ENCODE measurements around the gene CDH23. TPM values are rescaled to one million over a fixed set of nuclear protein-coding genes. Genes with fewer than 3 reads are reported as not detected.

The CDH23 gene
- total RNA-seq, 8 experiments from 2014 or later = 1.6 to 81.3 (median 3.3) TPM

DNA sequence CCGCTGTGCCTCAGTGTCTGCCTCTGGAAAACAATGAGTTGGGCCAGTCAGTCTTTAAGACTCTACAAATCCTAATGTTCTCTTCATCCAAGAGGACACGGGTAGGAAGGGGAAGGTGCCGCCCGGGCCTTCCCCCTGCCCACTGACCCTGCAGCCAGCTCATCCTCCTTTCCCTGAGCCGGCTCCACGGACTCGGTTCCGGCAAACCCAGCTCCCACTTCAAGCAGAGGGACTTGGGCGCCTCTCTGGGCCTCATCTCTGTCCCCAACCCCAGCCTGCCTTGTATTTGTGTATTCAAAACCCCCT lies 227.2 kb downstream of the CDH23 start:
- 65 to 80% methylated on average over 2 to 5 of the region's 9 CpGs; no CpG with 5 or more reads in 8 of the 10 experiments for WGBS, 10 experiments
- no peak for ATAC-seq (replicated peaks in 6 of 8)
- in situ Hi-C loops (cut with MboI; ENCODE audit: low pct_unique_long_range_greater_than_20kb in 2 of 9, low sequenced_read_pairs in 9 of 9, unreplicated experiment in 9 of 9) = loop anchor here in 4 of 9 experiments (25.0 kb wide), 1 partner anchor 237 kb away; the partner anchor contains the start of gene CDH23 (in 4 of the 4)
- H3K27ac ChIP-seq = no peak overlapping the region
- peaks cover 56 to 57% of the 10 kb centered on the region in 2 donors for H3K4me1 ChIP-seq (replicated peaks in 1 of 2)
- no peak overlapping the region for H3K4me3 ChIP-seq

DNA sequence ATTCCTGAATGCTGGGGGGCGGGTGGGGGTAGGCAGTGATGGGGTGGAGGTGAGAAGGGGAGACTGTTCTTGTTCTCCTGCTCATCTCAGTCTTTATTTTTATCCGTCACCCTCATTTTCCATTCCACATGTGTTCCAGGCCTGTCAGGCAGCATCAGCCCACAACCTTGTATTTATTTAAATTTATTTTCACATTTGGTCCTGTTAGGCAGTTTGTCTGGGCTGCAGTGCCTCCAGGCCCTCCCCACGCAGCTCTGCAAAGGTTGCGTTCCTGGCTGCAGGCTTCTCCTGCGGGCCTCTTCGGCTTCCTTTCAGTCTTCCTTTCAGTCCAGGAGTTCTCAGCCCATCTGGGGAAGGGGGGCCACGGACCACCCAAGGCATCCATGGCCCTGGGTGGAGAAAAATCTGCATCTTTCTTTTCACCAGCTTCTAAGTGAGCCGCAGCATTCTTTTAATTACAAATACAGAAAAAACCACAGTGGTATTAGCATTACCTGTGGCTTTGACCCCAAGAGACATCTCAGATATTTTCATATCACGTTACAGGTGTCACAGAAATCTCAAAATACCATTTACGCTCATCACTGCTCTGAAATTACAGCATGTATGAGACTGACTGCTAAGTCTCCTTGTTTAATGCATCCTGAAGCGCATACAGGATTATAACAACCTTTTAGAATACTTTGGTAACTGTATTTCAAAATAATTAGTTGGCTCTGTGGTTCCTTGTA lies 228.9 kb downstream of the CDH23 start:
- in situ Hi-C loops (cut with MboI; ENCODE audit: low pct_unique_long_range_greater_than_20kb in 2 of 9, low sequenced_read_pairs in 9 of 9, unreplicated experiment in 9 of 9) = no loop called here
- Histone ChIP-seq H3K27ac (no peak overlapping the region), H3K4me3 (no peak overlapping the region), H3K4me1 (replicated peaks in 1 of 2) (peaks cover 53 to 55% of the 10 kb centered on the region in 2 donors)
- 41 to 100% (median 75%) methylated on average over 2 to 9 of the region's 11 CpGs for WGBS, 10 experiments
- no peak for ATAC-seq (replicated peaks in 6 of 8)

DNA sequence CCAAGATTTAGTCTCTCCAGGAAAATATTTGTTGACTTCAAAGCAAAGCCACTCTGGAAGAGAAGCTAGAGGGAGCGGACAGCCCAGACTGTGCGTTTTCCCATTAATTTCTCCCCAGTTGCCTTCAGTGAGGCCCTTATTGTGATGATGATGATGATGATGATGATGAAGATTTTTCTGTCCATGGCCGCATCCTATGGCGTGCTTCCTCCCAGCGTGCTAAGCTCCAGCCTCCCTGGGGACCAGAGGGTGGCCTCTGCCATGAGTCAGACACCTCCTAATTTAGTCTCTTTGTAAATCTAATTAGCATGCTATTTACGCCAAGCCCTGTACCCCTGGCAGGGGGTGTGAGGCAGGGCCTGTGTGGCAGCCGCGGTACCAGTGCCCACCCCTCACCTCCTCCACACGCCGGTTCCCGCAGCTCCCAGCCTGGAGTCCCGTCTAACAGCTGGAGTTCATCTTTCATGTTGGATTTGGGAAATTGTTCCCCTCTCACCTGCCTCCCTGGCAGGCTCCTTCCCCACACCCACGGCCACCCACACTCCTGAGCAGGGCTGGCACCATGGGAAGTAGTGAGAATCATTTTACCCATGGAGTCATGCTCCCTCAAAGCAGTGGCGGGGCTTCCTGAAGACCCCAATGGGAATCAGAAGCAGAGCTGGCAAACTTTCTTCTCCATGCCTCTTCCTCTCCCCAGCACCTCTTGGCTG lies 230.7 kb downstream of the CDH23 start:
- no peak overlapping the region for H3K27ac ChIP-seq
- in situ Hi-C loops (cut with MboI; ENCODE audit: low pct_unique_long_range_greater_than_20kb in 2 of 9, low sequenced_read_pairs in 9 of 9, unreplicated experiment in 9 of 9) = no loop called here
- 60 to 100% (median 78%) methylated on average over 1 to 8 of the region's 14 CpGs; no CpG with 5 or more reads in 3 of the 10 experiments for WGBS, 10 experiments
- H3K4me3 ChIP-seq = no peak overlapping the region
- ATAC-seq (replicated peaks in 6 of 8) = peak in 1 of 8 experiments; percentile 41
- H3K4me1 ChIP-seq (replicated peaks in 1 of 2) = peaks cover 46 to 50% of the 10 kb centered on the region in 2 donors

DNA sequence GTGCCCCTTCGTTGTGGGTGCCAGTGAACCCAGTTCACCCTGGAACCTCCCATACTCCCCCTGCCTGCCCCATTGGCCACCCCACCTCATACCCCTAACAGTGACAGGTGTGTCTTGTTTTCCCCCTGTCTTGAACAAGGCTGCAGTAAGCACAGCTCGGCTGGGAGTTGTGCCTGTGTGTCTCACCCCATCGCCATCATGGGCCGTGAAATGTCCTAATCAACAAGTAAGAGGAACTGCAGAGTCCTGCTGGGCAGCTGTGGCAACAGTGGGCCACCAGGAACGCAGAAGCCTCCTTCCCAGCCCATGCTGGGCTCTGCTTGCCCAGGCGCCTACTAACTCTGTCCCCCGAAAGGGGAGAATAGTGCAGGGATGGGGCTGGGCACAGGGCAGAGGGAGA lies 231.2 kb downstream of the CDH23 start:
- in situ Hi-C loops (cut with MboI; ENCODE audit: low pct_unique_long_range_greater_than_20kb in 2 of 9, low sequenced_read_pairs in 9 of 9, unreplicated experiment in 9 of 9) = no loop called here
- 40 to 100% methylated on average over 1 to 2 of the region's 7 CpGs; no CpG with 5 or more reads in 8 of the 10 experiments for WGBS, 10 experiments
- ATAC-seq (replicated peaks in 6 of 8) = no peak
- peaks cover 46 to 50% of the 10 kb centered on the region in 2 donors for H3K4me1 ChIP-seq (replicated peaks in 1 of 2)
- no peak overlapping the region for H3K4me3 ChIP-seq
- no peak overlapping the region for H3K27ac ChIP-seq

DNA sequence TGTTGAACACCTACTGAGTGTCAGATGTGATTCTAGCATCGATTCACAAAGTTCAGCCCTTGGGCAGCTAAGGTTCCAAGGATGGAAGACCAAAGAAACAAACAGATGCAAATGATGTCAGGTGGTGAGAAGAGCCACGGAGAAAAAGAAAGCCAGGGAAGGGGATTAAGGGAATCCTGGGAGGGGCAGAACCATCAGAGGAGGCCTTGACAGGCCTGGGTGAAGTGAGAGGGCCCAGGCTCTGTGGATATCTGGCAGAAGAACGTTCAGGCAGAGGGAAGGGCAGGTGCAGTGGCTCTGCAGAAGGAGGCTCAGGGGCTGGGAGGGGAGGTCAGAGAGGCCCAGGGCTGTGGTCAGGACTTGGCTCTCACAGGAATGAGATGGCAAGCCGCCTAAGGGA lies 232.4 kb downstream of the CDH23 start:
- peaks cover 46 to 50% of the 10 kb centered on the region in 2 donors for H3K4me1 ChIP-seq (replicated peaks in 1 of 2)
- ATAC-seq (replicated peaks in 6 of 8) = no peak
- 36 to 67% (median 56%) methylated on average over 1 to 4 of the region's 4 CpGs; no CpG with 5 or more reads in 4 of the 10 experiments for WGBS, 10 experiments
- H3K4me3 ChIP-seq = no peak overlapping the region
- in situ Hi-C loops (cut with MboI; ENCODE audit: low pct_unique_long_range_greater_than_20kb in 2 of 9, low sequenced_read_pairs in 9 of 9, unreplicated experiment in 9 of 9) = no loop called here
- no peak overlapping the region for H3K27ac ChIP-seq

DNA sequence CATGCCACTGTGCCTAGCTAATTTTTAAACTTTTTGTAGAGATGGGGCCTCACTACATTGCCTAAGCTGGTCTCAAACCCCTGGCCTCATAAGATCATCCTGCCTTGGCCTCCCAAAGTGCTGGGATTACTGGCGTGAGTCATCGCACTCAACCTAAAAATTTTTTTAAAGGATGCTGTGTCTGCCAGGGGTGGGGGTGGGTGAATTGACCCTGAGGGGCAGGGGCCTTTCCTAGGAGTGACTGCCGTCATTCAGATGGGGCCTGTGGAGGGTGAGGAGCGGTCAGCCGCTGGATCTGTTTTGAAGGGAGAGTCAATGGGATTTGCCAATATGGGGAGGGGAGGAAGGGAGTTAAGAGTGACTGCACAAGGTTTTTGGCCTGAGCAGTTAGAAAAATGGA lies 233.4 kb downstream of the CDH23 start:
- WGBS, 10 experiments = 80% methylated on average over 1 of the region's 5 CpGs; no CpG with 5 or more reads in 8 of the 10 experiments
- in situ Hi-C loops (cut with MboI; ENCODE audit: low pct_unique_long_range_greater_than_20kb in 2 of 9, low sequenced_read_pairs in 9 of 9, unreplicated experiment in 9 of 9) = no loop called here
- peaks cover 49 to 56% of the 10 kb centered on the region in 2 donors for H3K4me1 ChIP-seq (replicated peaks in 1 of 2)
- H3K4me3 ChIP-seq = no peak overlapping the region
- no peak for ATAC-seq (replicated peaks in 6 of 8)
- H3K27ac ChIP-seq = no peak overlapping the region

- in situ Hi-C loops (cut with MboI; ENCODE audit: low pct_unique_long_range_greater_than_20kb in 2 of 9, low sequenced_read_pairs in 9 of 9, unreplicated experiment in 9 of 9) = no loop called here
- H3K4me3 ChIP-seq = no peak overlapping the region
- WGBS, 10 experiments = 17 to 100% (median 58%) methylated on average over 1 to 5 of the region's 6 CpGs; no CpG with 5 or more reads in 2 of the 10 experiments
- ATAC-seq (replicated peaks in 6 of 8) = peak in 5 of 8 experiments; percentile 13 to 68 (median 28)
- H3K4me1 ChIP-seq (replicated peaks in 1 of 2) = peaks cover 47 to 50% of the 10 kb centered on the region in 2 donors
- H3K27ac ChIP-seq = no peak overlapping the region
These were observed 234.5 kb downstream of the CDH23 start for GRCh38 chr10:71631007-71631861.

DNA sequence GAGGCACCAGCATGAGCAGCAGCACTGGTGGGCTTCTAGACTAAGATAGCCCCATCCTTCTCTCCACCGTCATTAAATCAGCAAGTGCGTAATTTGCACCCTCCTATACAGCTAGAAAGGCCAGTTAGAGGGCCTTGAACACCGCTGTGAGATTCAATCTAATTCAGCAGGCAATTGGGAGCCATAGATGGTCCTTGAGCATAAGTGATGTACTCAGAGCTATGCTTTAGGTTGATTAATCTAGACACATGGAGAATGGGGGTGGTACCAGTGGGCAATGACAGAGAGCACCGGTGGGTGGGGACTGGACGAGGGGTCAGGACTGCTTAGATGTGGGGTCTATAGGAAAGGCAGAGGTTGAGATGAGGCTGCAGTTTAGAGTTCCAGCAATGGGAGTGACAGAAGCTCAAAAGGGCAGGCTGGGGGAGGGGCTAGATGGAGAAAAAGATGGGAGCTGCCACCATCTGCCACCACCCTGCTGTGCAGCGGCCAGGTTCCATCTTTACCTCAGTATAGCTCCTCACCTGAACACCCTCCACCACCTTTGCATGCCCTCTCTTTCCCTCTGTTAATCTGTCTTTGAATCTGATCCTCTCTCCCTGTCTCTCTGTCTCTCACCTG lies 235.6 kb downstream of the CDH23 start:
- ATAC-seq (replicated peaks in 6 of 8) = no peak
- no peak overlapping the region for H3K27ac ChIP-seq
- peaks cover 47 to 50% of the 10 kb centered on the region in 2 donors for H3K4me1 ChIP-seq (replicated peaks in 1 of 2)
- no peak overlapping the region for H3K4me3 ChIP-seq
- in situ Hi-C loops (cut with MboI; ENCODE audit: low pct_unique_long_range_greater_than_20kb in 2 of 9, low sequenced_read_pairs in 9 of 9, unreplicated experiment in 9 of 9) = no loop called here
- WGBS, 10 experiments = 35 to 85% (median 57%) methylated on average over 2 to 5 of the region's 6 CpGs; no CpG with 5 or more reads in 4 of the 10 experiments

GRCh38 chr10:71632896-71633600 lies 236.3 kb downstream of the CDH23 start:
- 49 to 100% (median 85%) methylated on average over 2 to 7 of the region's 10 CpGs; no CpG with 5 or more reads in 3 of the 10 experiments for WGBS, 10 experiments
- in situ Hi-C loops (cut with MboI; ENCODE audit: low pct_unique_long_range_greater_than_20kb in 2 of 9, low sequenced_read_pairs in 9 of 9, unreplicated experiment in 9 of 9) = no loop called here
- H3K27ac ChIP-seq = no peak overlapping the region
- peak in 3 of 8 experiments; percentile 30 to 85 (median 78) for ATAC-seq (replicated peaks in 6 of 8)
- peaks cover 48 to 51% of the 10 kb centered on the region in 2 donors for H3K4me1 ChIP-seq (replicated peaks in 1 of 2)
- no peak overlapping the region for H3K4me3 ChIP-seq

GRCh38 chr10:71633920-71634319 lies 237.2 kb downstream of the CDH23 start:
- Histone ChIP-seq H3K4me3 (no peak overlapping the region), H3K27ac (no peak overlapping the region), H3K4me1 (replicated peaks in 1 of 2) (peaks cover 57 to 60% of the 10 kb centered on the region in 2 donors)
- ATAC-seq (replicated peaks in 6 of 8) = peak; percentile 37 to 84 (median 71)
- WGBS, 10 experiments = 20 to 70% (median 50%) methylated on average over 1 to 2 of the region's 4 CpGs; no CpG with 5 or more reads in 5 of the 10 experiments
- in situ Hi-C loops (cut with MboI; ENCODE audit: low pct_unique_long_range_greater_than_20kb in 2 of 9, low sequenced_read_pairs in 9 of 9, unreplicated experiment in 9 of 9) = no loop called here

DNA sequence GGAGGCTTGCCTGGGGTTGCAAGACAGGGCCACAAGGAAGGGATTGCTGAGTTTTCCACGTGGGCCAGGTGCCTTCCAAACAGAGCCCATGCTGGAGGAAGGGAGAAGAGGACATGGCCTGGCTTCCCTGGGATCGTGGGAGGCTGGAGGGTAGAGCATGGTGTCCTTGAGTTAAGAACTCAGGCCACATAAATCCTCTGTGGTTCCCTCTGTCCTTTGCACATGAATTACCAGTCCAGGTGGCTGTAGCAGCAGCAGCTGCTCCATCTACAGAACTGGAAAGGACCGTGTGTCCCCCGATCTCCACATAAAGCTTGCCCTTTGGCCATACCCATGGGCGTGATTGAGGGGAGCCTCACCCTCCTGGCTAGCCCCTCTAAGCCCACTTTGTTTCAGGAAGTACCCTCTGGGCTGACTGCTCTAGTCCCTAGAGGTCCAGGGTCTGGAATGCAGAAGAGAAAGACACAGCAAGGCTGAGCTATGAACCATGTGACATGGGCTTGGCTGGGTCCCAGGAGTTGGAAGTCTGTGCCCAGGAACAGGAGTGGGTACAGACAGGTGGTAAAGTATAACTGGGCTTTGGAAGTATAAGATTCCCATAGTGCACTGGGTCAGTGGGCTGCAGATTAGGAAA lies 237.9 kb downstream of the CDH23 start:
- Histone ChIP-seq H3K27ac (no peak overlapping the region), H3K4me3 (no peak overlapping the region), H3K4me1 (replicated peaks in 1 of 2) (peaks cover 58 to 60% of the 10 kb centered on the region in 2 donors)
- in situ Hi-C loops (cut with MboI; ENCODE audit: low pct_unique_long_range_greater_than_20kb in 2 of 9, low sequenced_read_pairs in 9 of 9, unreplicated experiment in 9 of 9) = no loop called here
- ATAC-seq (replicated peaks in 6 of 8) = peak in 3 of 8 experiments; percentile 18 to 68 (median 27)
- 14 to 53% (median 20%) methylated on average over 1 to 5 of the region's 5 CpGs; no CpG with 5 or more reads in 5 of the 10 experiments for WGBS, 10 experiments

Measured in motor neuron (in vitro differentiated cells).